Psoas muscle (tissue), 8 donors: ENCODE data around the gene SSPN. TPM values are rescaled to one million over a fixed set of nuclear protein-coding genes. Genes with fewer than 3 reads are reported as not detected.

Experiments
- ATAC-seq, 4 donors: fragments of 200-7000 bp; cut with Tn5 transposase; one replicate each; pipeline ENCODE4 v1.9.1; 2020; ENCODE audit warnings: moderate library complexity in 3 of 4, mild to moderate bottlenecking in 2 of 4
- DNase-seq, 2 donors: peaks; one replicate each; pipeline ENCODE4 v3.0.0-alpha.2; 2020
- H3K27ac ChIP-seq: fragments of 200-600 bp; one replicate; pipeline ENCODE4 v1.8.0; 2022
- H3K27me3 ChIP-seq, 3 donors: fragments of 200-600 bp in 1 of 3; one replicate each; pipeline versions ENCODE4 v1.6.1 to v1.8.0; 2013 to 2022; ENCODE audit warnings: low read length in 2 of 3, mild to moderate bottlenecking in 2 of 3, moderate library complexity in 1 of 3; ENCODE audit not compliant: insufficient read depth in 3 of 3
- H3K36me3 ChIP-seq, 2 donors: fragments of 200-600 bp in 1 of 2; one replicate each; pipeline versions ENCODE4 v1.6.1 to v1.8.0; 2013 to 2022; ENCODE audit warnings: low read depth in 1 of 2, mild to moderate bottlenecking in 1 of 2, moderate library complexity in 1 of 2; ENCODE audit not compliant: insufficient read depth in 1 of 2
- H3K4me1 ChIP-seq: fragments of 200-600 bp; one replicate; pipeline ENCODE4 v1.8.0; 2022
- H3K4me3 ChIP-seq: fragments of 200-600 bp; one replicate; pipeline ENCODE4 v1.8.0; 2022; ENCODE audit warnings: mild to moderate bottlenecking
- H3K9me3 ChIP-seq: fragments of 200-600 bp; one replicate; pipeline ENCODE4 v1.8.0; 2022
- CTCF ChIP-seq: fragments of 200-600 bp; IDR thresholded peaks from one replicate; pipeline ENCODE4 v1.8.0; 2022; ENCODE audit warnings: antibody characterized with exemption
- WGBS, 3 donors: extraction: QIAGEN DNeasy Blood & Tissue Kit; methylation state at CpG; one replicate each; pipeline versions ENCODE4 v1.1.6 to v1.1.7; 2013; 5-methylcytosine and 5-hydroxymethylcytosine counted together
- intact Hi-C, 2 donors: fragments of 100-400 bp; cut with DNase I; formaldehyde crosslinking; loops; one replicate each; pipeline versions ENCODE4 v1.11.0 to v1.14.2; 2022
- polyA plus RNA-seq, 3 donors: library from polyadenylated mRNA; stranded (reverse); fragments of 200-250 nt; gene quantifications; one replicate each; pipeline ENCODE4 v1.2.3, GENCODE V29; 2013
- total RNA-seq, 4 donors: library from RNA; stranded (reverse); fragmentation: NEBNext Ultra II Directional in 2 of 4; extraction: Animal tissue kit (Norgen Biotek cat#: 25700) in 2 of 4; gene quantifications; one replicate each; pipeline versions ENCODE4 v1.2.1 to v1.2.4, GENCODE V29; 2021 to 2023
- donor health status: healthy with polysubstance abuse.
- donor health status: DM: no; HTN: no; CAD: no; lungs with moderate emphysema.
- donor health status: Bipolar disorder and iron deficiency.
- donor health status: healthy.
- donor health status: DM: yes; HTN: yes; CAD: no.
- donor health status: DM: no; HTN: no; CAD: no.
- donor health status: DM: no; HTN: no; CAD: no.
- donor health status: DM: yes; HTN: yes; CAD: no.

SSPN gene
- total and polyA plus RNA-seq, 7 donors = 8.3 to 88.7 (median 45.4) TPM

- Histone ChIP-seq H3K27ac (peak overlapping the region; percentile 64), H3K27me3 (no peaks in the 10 kb centered on the region), H3K36me3 (no peaks in the 10 kb centered on the region), H3K4me3 (no peak overlapping the region), H3K9me3 (no peaks in the 10 kb centered on the region), H3K4me1 (peaks cover 26% of the 10 kb centered on the region)
- intact Hi-C loops = no loop called here
- 51 to 58% (median 56%) methylated on average over 13 of the region's 13 CpGs for WGBS, 3 donors
- DNase-seq (peak; percentile 85 to 86), ATAC-seq (peak; percentile 79 to 96 (median 91))
- TF ChIP-seq CTCF = no peak
Measured at GRCh38 chr12:26274441-26275312, 79.3 kb downstream of the SSPN start.

GRCh38 chr12:26275313-26276131 lies 80.1 kb downstream of the SSPN start:
- Histone ChIP-seq H3K36me3 (no peaks in the 10 kb centered on the region), H3K27ac (peak overlapping the region; percentile 64), H3K4me1 (peaks cover 20% of the 10 kb centered on the region), H3K4me3 (no peak overlapping the region), H3K9me3 (no peaks in the 10 kb centered on the region), H3K27me3 (no peaks in the 10 kb centered on the region)
- no peak for DNase-seq
- no peak for ATAC-seq
- intact Hi-C loops = no loop called here
- 91 to 93% (median 91%) methylated on average over 11 of the region's 11 CpGs for WGBS, 3 donors
- no peak for TF ChIP-seq CTCF

- Histone ChIP-seq H3K36me3 (no peaks in the 10 kb centered on the region), H3K9me3 (no peaks in the 10 kb centered on the region), H3K27me3 (peaks cover 0 to 1% (median 0%) of the 10 kb centered on the region in 3 donors), H3K27ac (no peak overlapping the region), H3K4me1 (peaks cover 27% of the 10 kb centered on the region), H3K4me3 (no peak overlapping the region)
- intact Hi-C loops = no loop called here
- no peak for TF ChIP-seq CTCF
- DNase-seq (no peak), ATAC-seq (no peak)
- WGBS, 3 donors = 94 to 98% (median 98%) methylated on average over 2 of the region's 2 CpGs
Measured at GRCh38 chr12:26276709-26277108, 81.3 kb downstream of the SSPN start.

- WGBS, 3 donors = 84 to 88% (median 85%) methylated on average over 16 of the region's 16 CpGs
- DNase-seq (no peak), ATAC-seq (no peak)
- no peak overlapping the region for H3K27ac ChIP-seq
- H3K4me3 ChIP-seq = no peak overlapping the region
- peaks cover 24% of the 10 kb centered on the region for H3K4me1 ChIP-seq
- TF ChIP-seq CTCF = no peak
- no peaks in the 10 kb centered on the region for H3K36me3 ChIP-seq
- no peaks in the 10 kb centered on the region for H3K9me3 ChIP-seq
- intact Hi-C loops = no loop called here
- H3K27me3 ChIP-seq = peaks cover 0 to 1% (median 0%) of the 10 kb centered on the region in 3 donors
Measured at GRCh38 chr12:26277506-26278246, 82.3 kb downstream of the SSPN start.
